Heart left ventricle (tissue), 16 donors: ENCODE results near the gene ZNF213. TPM values are rescaled to one million over a fixed set of nuclear protein-coding genes. Genes with fewer than 3 reads are reported as not detected.

Experiments
- ATAC-seq, 4 donors: fragments of 200-7000 bp; cut with Tn5 transposase; one replicate each; pipeline ENCODE4 v1.9.1; 2020 to 2022; ENCODE audit warnings: moderate library complexity in 4 of 4, mild to moderate bottlenecking in 3 of 4, moderate number of reproducible peaks in 1 of 4
- DNase-seq, 5 donors: peaks; one replicate each; pipeline ENCODE4 v3.0.0-alpha.2; 2020
- H3K27ac ChIP-seq, 12 donors: fragments of 200-600 bp; sonication (generic) in 4 of 12; one replicate each; pipeline versions ENCODE4 v1.5.0 to v1.8.0; 2016 to 2022; ENCODE audit warnings: mild to moderate bottlenecking in 2 of 12
- H3K27me3 ChIP-seq, 9 donors: fragments of 200-600 bp; sonication (generic) in 2 of 9; one replicate each; pipeline versions ENCODE4 v1.5.1 to v1.8.0; 2016 to 2022; ENCODE audit warnings: mild to moderate bottlenecking in 3 of 9
- H3K36me3 ChIP-seq, 9 donors: fragments of 200-600 bp; sonication (generic) in 2 of 9; one replicate each; pipeline versions ENCODE4 v1.5.0 to v1.8.0; 2018 to 2022; ENCODE audit warnings: mild to moderate bottlenecking in 2 of 9
- H3K4me1 ChIP-seq, 12 donors: fragments of 200-600 bp; sonication (generic) in 4 of 12; one replicate each; pipeline versions ENCODE4 v1.5.0 to v1.8.0; 2016 to 2022; ENCODE audit warnings: mild to moderate bottlenecking in 3 of 12
- H3K4me3 ChIP-seq, 12 donors: fragments of 200-600 bp; sonication (generic) in 4 of 12; one replicate each; pipeline versions ENCODE4 v1.5.0 to v1.8.0; 2017 to 2022; ENCODE audit warnings: mild to moderate bottlenecking in 9 of 12, moderate library complexity in 4 of 12
- H3K9me3 ChIP-seq, 12 donors: fragments of 200-600 bp; sonication (generic) in 4 of 12; one replicate each; pipeline versions ENCODE4 v1.5.0 to v1.8.0; 2016 to 2022; ENCODE audit warnings: mild to moderate bottlenecking in 1 of 12
- CTCF ChIP-seq, 12 donors: fragments of 200-600 bp; sonication (generic) in 4 of 12; IDR thresholded peaks; one replicate each; pipeline versions ENCODE4 v1.5.0 to v1.8.0; 2018 to 2022; ENCODE audit warnings: antibody characterized with exemption in 12 of 12, mild to moderate bottlenecking in 5 of 12
- POLR2A ChIP-seq, 2 donors: fragments of 450-650 bp; IDR thresholded peaks; one replicate each; pipeline ENCODE4 v1.6.1; 2017; ENCODE audit warnings: antibody characterized with exemption in 2 of 2, mild to moderate bottlenecking in 2 of 2, moderate library complexity in 2 of 2
- WGBS, 4 donors: extraction: QIAGEN DNeasy Blood & Tissue Kit in 2 of 4; methylation state at CpG; one replicate each; pipeline versions ENCODE4 v1.1.5 to v1.1.7; 2013 to 2018; 5-methylcytosine and 5-hydroxymethylcytosine counted together
- intact Hi-C, 10 donors: fragments of 100-400 bp; cut with DNase I; formaldehyde crosslinking; loops; one replicate each; pipeline versions ENCODE4 v1.11.1 to v1.14.2; 2022
- polyA plus RNA-seq, 2 donors: library from polyadenylated mRNA; stranded (reverse); fragments of 200-250 nt; gene quantifications; one replicate each; pipeline ENCODE4 v1.2.3, GENCODE V29; 2013
- total RNA-seq, 9 donors: library from RNA; depleted of rRNA in 2 of 9; stranded (reverse); fragments of >200 nt in 2 of 9; fragmentation: NEBNext Ultra II Directional in 3 of 9; extraction: Animal tissue kit (Norgen Biotek cat#: 25700) in 3 of 9; gene quantifications; one replicate each; pipeline versions ENCODE4 v1.1.0 to v1.2.4, GENCODE V29; 2016 to 2023
- donor health status: ischemic (EF 13 %, LVEDD 7.1; RV severe dilation, severe dysfunction).
- donor health status: healthy with polysubstance abuse.
- donor health status: DM: no; HTN: yes; CAD: no.
- donor health status: DM: no; HTN: no; CAD: no.
- donor health status: ischemic (EF 25% LVEDD 6.9; RV normal size, moderate dysfunction).
- donor health status: ischemic (EF 25% LVEDD 5.7; RV mildly dilated, moderate dysfunction).
- donor health status: healthy.
- donor health status: DM: yes; HTN: yes; CAD: no.
- donor health status: ischemic (EF 35%, LVEDD 5.7; RV mildly dilated, moderate dysfunction).
- donor health status: nonischemic (EF 11% LVEDD 7.7; RV severe dilation, severe dysfunction).
- donor health status: DM: yes; HTN: yes; CAD: no.
- donor health status: PGD.
- donor health status: ischemic (EF 29% LVEDD 5.4; RV normal size, mild dysfunction).
- donor health status: nonischemic (EF 23%, LVEDD 6.1; RV moderate dilation, normal function).

The ZNF213 gene
- total and polyA plus RNA-seq, 11 donors, result 6.7 to 14.3 (median 8.7) TPM

DNA sequence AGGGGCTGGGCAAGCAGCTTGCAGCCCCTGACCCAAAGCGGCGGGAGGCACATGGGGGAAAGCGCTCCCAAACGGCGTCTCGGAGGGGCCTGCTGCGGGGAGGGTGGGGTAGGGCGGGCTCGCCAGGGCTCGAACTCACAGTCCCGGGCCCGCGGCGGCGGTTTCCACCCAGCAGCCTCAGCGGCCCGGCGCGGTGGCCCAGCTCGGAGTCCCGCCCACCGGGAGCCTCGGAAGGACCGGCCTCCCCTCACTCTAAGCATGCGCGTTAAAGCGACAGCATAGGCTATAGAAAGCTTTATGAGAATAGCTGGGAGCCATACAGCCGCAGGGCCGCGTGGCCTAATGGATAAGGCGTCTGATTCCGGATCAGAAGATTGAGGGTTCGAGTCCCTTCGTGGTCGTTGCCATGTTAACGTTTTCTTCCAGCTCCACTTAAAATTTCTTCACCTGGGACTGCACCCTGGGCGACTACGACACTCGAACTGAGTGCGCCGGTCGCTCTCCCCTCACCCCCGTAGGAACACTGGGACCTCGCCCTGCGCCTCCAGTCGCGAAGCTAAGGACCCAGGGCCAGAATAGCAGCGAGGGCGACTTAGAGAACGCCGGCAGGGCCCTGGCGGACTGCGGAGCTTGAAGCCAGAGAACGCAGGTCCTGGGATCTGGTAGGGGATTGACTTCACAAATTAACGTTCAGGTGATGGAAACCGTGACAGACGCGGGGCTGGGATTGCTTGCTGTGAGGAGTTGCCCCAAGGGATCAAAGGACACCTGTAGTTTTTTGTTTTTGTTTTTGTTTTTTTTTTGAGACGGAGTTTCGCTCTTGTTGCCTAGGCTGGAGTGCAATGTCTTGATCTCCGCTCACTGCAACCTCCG is 15.8 kb downstream of the ZNF213 start:
- peaks cover 0 to 32% (median 17%) of the 10 kb centered on the region in 12 donors for H3K4me1 ChIP-seq
- peak; percentile 91 to 94 (median 94) for ATAC-seq
- intact Hi-C loops, result loop anchor here in 1 of 10 donors (5.0 kb wide), 1 partner anchor 112 kb away; no protein-coding TSS in a partner anchor

DNA sequence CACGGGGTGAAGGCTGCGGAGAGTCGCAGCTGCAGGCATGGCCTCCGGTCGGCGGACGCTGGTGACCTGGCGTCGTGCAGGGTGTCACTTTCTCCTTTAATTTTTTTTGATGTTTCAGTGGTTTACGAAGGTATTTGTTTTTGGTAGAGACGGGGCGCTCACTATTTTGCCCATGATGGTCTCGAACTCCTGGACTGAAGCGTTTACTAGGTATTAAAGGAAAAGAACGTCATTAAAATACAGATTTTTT is 17.1 kb downstream of the ZNF213 start:
- WGBS, 4 donors, result 5 to 6% (median 5%) methylated on average over 15 of the region's 15 CpGs
- ATAC-seq (no peak), DNase-seq (peak in 1 of 5 donors; percentile 16)
- no peaks in the 10 kb centered on the region for H3K27me3 ChIP-seq
- peaks cover 0 to 29% (median 17%) of the 10 kb centered on the region in 12 donors for H3K4me1 ChIP-seq
- peaks cover 0 to 9% (median 0%) of the 10 kb centered on the region in 12 donors for H3K9me3 ChIP-seq
- H3K36me3 ChIP-seq, result no peaks in the 10 kb centered on the region
- H3K27ac ChIP-seq, result peak overlapping the region in 8 of 12 donors; percentile 17 to 76 (median 53)
- intact Hi-C loops, result loop anchor here in 1 of 10 donors (5.0 kb wide), 1 partner anchor 110 kb away; no protein-coding TSS in a partner anchor
- TF ChIP-seq CTCF (IDR thresholded peaks at IDR 0.05), result no peak
- no peak for TF ChIP-seq POLR2A (IDR thresholded peaks at IDR 0.05)
- H3K4me3 ChIP-seq, result peak overlapping the region in 11 of 12 donors; percentile 31 to 82 (median 73)

More for the DNA sequence above, 15.8 kb downstream of the ZNF213 start:
- Histone ChIP-seq H3K27me3 (no peaks in the 10 kb centered on the region), H3K36me3 (no peaks in the 10 kb centered on the region), H3K4me3 (peak overlapping the region; percentile 24 to 82 (median 71)), H3K27ac (peak overlapping the region; percentile 51 to 94 (median 88)), H3K9me3 (peaks cover 0 to 7% (median 0%) of the 10 kb centered on the region in 12 donors)
- WGBS, 4 donors, result 1 to 5% (median 2%) methylated on average over 33 to 62 of the region's 62 CpGs
- peak; percentile 94 to 96 (median 95) for DNase-seq
- peak in 1 of 2 donors; percentile 49 for TF ChIP-seq POLR2A (IDR thresholded peaks at IDR 0.05)
- peak in 1 of 12 donors; percentile 8 for TF ChIP-seq CTCF (IDR thresholded peaks at IDR 0.05)

DNA sequence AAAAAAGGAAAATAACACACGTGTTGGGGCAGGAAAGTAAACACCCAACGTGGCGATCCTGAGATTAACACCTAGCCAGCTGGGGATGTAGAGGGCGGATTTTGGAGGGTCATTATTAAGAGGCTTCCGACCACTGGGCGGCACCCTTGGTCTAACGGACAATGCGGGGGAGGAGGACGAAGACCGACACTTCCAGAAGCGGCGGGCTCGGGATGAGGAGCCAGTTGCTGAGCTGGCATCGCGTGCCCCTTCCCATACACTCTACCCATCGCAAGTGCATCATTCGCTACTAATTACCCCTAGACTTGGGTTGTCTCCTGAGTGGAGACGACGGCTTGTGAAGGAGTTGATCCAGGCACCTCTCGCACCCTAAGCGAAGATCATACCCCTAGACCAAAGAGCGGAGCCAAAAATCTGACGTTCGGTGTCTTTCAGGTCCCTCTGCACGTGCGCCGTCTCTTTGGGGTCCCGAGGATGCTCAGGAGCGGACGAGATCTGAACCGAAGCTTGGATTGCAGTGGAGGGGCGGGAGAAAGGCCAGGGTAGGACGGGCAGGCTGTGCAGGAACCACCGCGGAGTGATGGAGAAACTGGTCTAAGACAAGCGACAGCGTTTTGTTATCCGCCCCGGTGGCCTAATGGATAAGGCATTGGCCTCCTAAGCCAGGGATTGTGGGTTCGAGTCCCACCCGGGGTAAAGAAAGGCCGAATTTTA is 17.6 kb downstream of the ZNF213 start:
- intact Hi-C loops, result loop anchor here in 1 of 10 donors (5.0 kb wide), 1 partner anchor 110 kb away; no protein-coding TSS in a partner anchor
- Histone ChIP-seq H3K27ac (peak overlapping the region in 10 of 12 donors; percentile 12 to 76 (median 50)), H3K9me3 (peaks cover 0 to 9% (median 0%) of the 10 kb centered on the region in 12 donors), H3K4me1 (peaks cover 0 to 29% (median 18%) of the 10 kb centered on the region in 12 donors), H3K4me3 (peak overlapping the region in 11 of 12 donors; percentile 31 to 82 (median 73)), H3K36me3 (no peaks in the 10 kb centered on the region), H3K27me3 (no peaks in the 10 kb centered on the region)
- peak; percentile 82 to 89 (median 87) for DNase-seq
- ATAC-seq, result peak; percentile 25 to 53 (median 44)
- WGBS, 4 donors, result 1 to 3% (median 1%) methylated on average over 37 to 42 of the region's 42 CpGs
- no peak for TF ChIP-seq POLR2A (IDR thresholded peaks at IDR 0.05)
- peak in 11 of 12 donors; percentile 10 to 59 (median 39) for TF ChIP-seq CTCF (IDR thresholded peaks at IDR 0.05)
